ENCODE data around the gene MRGPRF.

DNA sequence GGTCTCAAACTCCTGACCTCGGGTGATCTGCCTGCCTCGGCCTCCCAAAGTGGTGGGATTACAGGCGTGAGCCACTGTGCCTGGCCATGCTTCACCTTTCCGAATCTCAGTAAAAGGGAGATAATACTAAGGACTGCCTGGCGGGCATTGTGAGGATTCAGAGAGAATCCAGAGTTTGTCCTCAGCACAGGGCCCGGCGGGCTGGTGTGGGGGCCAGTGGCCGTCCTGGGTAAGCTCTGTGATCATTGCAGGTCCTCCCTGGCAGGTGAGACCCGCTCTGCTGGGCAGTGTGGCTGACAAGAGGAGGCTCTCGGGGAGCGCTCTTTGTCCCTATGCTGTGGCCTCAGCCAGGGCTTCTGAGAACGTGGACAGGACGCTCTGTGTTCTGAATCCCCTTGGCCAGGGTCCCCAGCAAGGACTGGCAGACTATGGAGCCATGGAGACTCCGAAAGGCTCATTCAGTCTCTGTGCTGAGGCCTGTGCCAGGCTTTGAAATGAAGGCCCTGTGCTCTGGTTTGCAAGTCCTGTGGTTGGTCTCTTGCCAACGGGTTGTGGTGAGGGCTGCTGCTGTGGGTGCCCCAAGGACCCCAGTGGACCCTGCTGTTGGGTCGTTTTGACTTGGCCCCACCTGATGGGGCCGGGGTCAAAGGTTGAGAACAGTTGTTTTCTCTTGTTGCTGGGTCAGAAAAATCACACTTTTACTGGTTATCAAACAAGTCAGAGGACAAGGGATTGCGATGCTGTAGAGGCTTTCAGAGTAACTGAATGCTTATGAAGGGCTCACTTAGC, 37.7 kb upstream of the MRGPRF start:
- no peak for TF ChIP-seq CTCF (IDR thresholded peaks at IDR 0.05; ENCODE audit: borderline replicate concordance, extremely low read depth, low read length, poor library complexity, severe bottlenecking)
- no peak for TF ChIP-seq EZH2 (IDR thresholded peaks at IDR 0.05; ENCODE audit: borderline replicate concordance, low read depth, low read length, severe bottlenecking)
